ENCODE data around the gene PIK3C3. TPM values are rescaled to one million over a fixed set of nuclear protein-coding genes. Genes with fewer than 3 reads are reported as not detected.
A peak's percentile ranks its signal among the peaks of the same experiment; 100 is the strongest.

Gene PIK3C3
- total and polyA plus RNA-seq, 9 donors = 24.4 to 60.3 (median 47.7) TPM

DNA sequence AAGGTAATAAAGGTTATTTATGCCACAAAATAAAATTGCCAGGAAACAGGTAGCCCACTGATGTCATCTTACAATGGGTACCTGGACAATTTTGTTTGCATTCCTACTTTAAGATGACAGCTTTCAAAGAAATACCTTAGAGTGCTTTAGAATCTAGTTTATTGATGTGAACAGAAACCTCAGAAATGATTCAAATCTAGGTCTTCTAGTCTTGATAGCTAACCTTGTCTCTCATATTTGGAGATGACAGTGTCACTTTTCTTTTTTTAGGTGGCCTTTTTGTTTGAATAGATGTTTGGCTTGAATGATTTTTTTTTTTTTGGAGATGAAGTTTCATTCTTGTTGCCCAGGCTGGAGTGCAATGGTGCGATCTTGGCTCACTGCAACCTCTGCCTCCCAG lies 69.1 kb downstream of the PIK3C3 start:
- Histone ChIP-seq H3K9me3 (no peaks in the 10 kb centered on the region), H3K36me3 (no peaks in the 10 kb centered on the region), H3K27me3 (no peaks in the 10 kb centered on the region), H3K4me1 (ENCODE audit: insufficient read depth) (no peaks in the 10 kb centered on the region), H3K27ac (no peak overlapping the region), H3K4me3 (no peak overlapping the region)
- TF ChIP-seq POLR2A (IDR thresholded peaks at IDR 0.05) = no peak
- TF ChIP-seq, protein P1, sequence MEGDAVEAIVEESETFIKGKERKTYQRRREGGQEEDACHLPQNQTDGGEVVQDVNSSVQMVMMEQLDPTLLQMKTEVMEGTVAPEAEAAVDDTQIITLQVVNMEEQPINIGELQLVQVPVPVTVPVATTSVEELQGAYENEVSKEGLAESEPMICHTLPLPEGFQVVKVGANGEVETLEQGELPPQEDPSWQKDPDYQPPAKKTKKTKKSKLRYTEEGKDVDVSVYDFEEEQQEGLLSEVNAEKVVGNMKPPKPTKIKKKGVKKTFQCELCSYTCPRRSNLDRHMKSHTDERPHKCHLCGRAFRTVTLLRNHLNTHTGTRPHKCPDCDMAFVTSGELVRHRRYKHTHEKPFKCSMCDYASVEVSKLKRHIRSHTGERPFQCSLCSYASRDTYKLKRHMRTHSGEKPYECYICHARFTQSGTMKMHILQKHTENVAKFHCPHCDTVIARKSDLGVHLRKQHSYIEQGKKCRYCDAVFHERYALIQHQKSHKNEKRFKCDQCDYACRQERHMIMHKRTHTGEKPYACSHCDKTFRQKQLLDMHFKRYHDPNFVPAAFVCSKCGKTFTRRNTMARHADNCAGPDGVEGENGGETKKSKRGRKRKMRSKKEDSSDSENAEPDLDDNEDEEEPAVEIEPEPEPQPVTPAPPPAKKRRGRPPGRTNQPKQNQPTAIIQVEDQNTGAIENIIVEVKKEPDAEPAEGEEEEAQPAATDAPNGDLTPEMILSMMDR (IDR thresholded peaks at IDR 0.05) = no peak
- no peak for TF ChIP-seq EP300 (IDR thresholded peaks at IDR 0.05)
- DNase-seq = no peak
- intact Hi-C loops (cut with DNase I) = no loop called here
- 94 to 100% (median 100%) methylated on average over 1 of the region's 1 CpG for WGBS, 3 donors

DNA sequence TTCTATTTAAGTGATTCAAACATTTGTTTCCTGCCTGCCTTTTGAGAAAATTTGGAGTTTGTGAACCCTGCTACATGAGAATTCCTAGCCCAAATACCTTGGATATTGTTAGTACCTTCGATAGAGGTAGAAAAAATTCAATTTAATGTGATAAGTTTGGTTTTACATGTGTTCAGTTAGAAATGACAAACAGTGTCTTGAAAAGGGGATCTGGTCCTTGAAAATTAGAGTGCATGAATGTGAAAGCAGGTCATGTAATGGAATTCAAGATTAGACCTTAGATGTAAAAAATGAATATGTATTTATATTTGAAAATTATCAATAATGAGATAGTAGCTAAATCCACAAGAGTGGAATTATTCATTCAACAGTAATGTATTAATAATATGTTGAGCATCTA lies 70.5 kb downstream of the PIK3C3 start:
- H3K4me1 ChIP-seq (ENCODE audit: insufficient read depth) = no peaks in the 10 kb centered on the region
- H3K27me3 ChIP-seq = no peaks in the 10 kb centered on the region
- TF ChIP-seq EP300 (IDR thresholded peaks at IDR 0.05) (no peak), POLR2A (IDR thresholded peaks at IDR 0.05) (no peak)
- TF ChIP-seq, protein P1 (IDR thresholded peaks at IDR 0.05) = no peak
- WGBS, 3 donors = 92 to 94% (median 93%) methylated on average over 1 of the region's 1 CpG
- H3K9me3 ChIP-seq = no peaks in the 10 kb centered on the region
- H3K36me3 ChIP-seq = no peaks in the 10 kb centered on the region
- intact Hi-C loops (cut with DNase I) = no loop called here
- H3K4me3 ChIP-seq = no peak overlapping the region
- no peak for DNase-seq
- H3K27ac ChIP-seq = no peak overlapping the region

DNA sequence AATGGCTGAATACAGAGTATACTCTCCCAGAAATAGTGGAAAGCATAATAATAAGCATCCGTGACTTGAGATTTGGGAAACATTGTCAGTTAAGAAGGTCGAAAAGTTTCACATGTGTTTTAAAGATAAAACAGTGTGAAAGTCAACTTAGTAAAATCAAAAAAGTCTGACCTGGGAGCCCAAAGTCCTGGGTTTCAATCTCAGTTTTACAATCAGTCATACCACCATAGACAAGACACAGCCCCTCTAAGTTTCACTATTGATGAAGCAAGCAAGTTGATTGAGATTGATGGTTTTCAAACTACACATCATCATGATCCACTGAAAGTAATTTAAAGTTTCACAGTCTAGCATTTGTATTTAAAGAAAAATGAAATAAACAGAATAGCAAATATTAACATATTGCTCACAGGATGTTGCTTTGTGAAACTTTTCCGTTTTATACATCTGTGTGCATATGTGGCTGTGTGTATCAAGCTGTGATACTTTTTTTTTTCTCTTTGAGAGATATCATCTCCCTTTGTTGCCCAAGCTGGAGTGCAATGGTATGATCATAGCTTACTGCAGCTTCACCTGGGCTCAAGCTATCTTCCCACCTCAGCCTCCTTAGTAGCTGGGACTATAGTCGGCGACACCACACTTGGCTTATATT lies 71.1 kb downstream of the PIK3C3 start:
- no peaks in the 10 kb centered on the region for H3K9me3 ChIP-seq
- no peaks in the 10 kb centered on the region for H3K27me3 ChIP-seq
- no peaks in the 10 kb centered on the region for H3K4me1 ChIP-seq (ENCODE audit: insufficient read depth)
- TF ChIP-seq POLR2A (IDR thresholded peaks at IDR 0.05) = no peak
- no peak for TF ChIP-seq EP300 (IDR thresholded peaks at IDR 0.05)
- TF ChIP-seq, protein P1 (IDR thresholded peaks at IDR 0.05) = no peak
- WGBS, 3 donors = 92 to 94% (median 93%) methylated on average over 5 of the region's 5 CpGs
- no peak overlapping the region for H3K27ac ChIP-seq
- H3K4me3 ChIP-seq = no peak overlapping the region
- H3K36me3 ChIP-seq = no peaks in the 10 kb centered on the region
- intact Hi-C loops (cut with DNase I) = no loop called here
- DNase-seq = no peak

DNA sequence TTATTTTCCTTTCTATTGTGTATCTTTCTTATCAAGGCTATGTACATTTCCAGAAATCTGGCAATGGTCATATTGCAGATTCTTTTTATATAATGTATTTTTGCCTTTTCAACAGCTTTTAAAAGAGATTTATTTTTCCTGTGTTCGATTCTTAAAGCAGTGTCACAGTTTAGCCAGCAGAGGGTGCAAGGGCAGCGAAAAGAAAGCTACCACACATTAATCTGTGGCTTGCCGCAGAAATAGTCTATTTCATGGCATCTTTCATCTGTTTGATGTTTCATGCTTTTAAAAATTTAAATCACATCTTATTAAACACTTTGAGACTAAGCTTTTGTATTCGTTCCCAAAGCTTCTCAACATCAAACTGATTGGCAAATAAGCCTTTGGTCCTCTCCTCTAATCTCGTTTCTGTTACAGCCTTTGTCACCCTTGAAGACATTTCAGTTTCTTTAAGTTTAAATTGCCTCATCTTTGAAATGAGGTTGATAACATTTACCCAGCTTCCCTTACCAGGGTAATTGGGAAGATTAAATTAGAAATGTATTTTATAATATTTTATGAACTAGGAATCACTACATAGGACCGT lies 73.3 kb downstream of the PIK3C3 start:
- H3K27me3 ChIP-seq = no peaks in the 10 kb centered on the region
- TF ChIP-seq EP300 (IDR thresholded peaks at IDR 0.05) (no peak), POLR2A (IDR thresholded peaks at IDR 0.05) (no peak)
- TF ChIP-seq, protein P1 (IDR thresholded peaks at IDR 0.05) = peak in 1 of 3 donors; percentile 44
- H3K4me1 ChIP-seq (ENCODE audit: insufficient read depth) = no peaks in the 10 kb centered on the region
- H3K36me3 ChIP-seq = no peaks in the 10 kb centered on the region
- no peak overlapping the region for H3K4me3 ChIP-seq
- intact Hi-C loops (cut with DNase I) = no loop called here
- 47 to 50% (median 50%) methylated on average over 6 of the region's 6 CpGs for WGBS, 3 donors
- no peak for DNase-seq
- H3K9me3 ChIP-seq = no peaks in the 10 kb centered on the region
- no peak overlapping the region for H3K27ac ChIP-seq

Measured in ovary (tissue), 9 donors.